ACC112 (cell line): ENCODE results near the gene ATP5F1E.

Source experiments
- H2AFZ ChIP-seq: fragments of 200-600 bp; sonication (generic); one replicate; pipeline ENCODE4 v1.6.0; 2017; ENCODE audit warnings: antibody characterized with exemption, low read length; ENCODE audit not compliant: unreplicated experiment
- H3K27ac ChIP-seq: fragments of 200-600 bp; sonication (generic); 2 replicates; pipeline ENCODE4 v1.5.1; 2014; ENCODE audit warnings: low read depth, mild to moderate bottlenecking, antibody characterized with exemption, low read length, moderate library complexity
- H3K27me3 ChIP-seq: fragments of 200-600 bp; sonication (generic); 2 replicates; pipeline ENCODE4 v1.6.1; 2014; ENCODE audit warnings: mild to moderate bottlenecking, antibody characterized with exemption, low read length, moderate library complexity, mixed read lengths; ENCODE audit not compliant: insufficient read depth
- H3K36me3 ChIP-seq: fragments of 200-600 bp; sonication (generic); 2 replicates; pipeline ENCODE4 v1.6.1; 2016; ENCODE audit warnings: mild to moderate bottlenecking, antibody characterized with exemption, low read length, moderate library complexity, mixed read lengths; ENCODE audit not compliant: insufficient read depth
- H3K4me1 ChIP-seq: fragments of 200-600 bp; sonication (generic); one replicate; pipeline ENCODE4 v1.6.1; 2016; ENCODE audit warnings: low read length, mixed read lengths; ENCODE audit not compliant: insufficient read depth, unreplicated experiment, control insufficient read depth
- H3K4me3 ChIP-seq: fragments of 200-600 bp; sonication (generic); 2 replicates; pipeline ENCODE4 v1.5.1; 2014; ENCODE audit warnings: mild to moderate bottlenecking, low read depth, low read length
- H3K79me2 ChIP-seq: fragments of 200-600 bp; sonication (generic); one replicate; pipeline ENCODE4 v1.6.0; 2016; ENCODE audit warnings: low read length; ENCODE audit not compliant: control insufficient read depth, unreplicated experiment, insufficient read depth

The ATP5F1E gene

GRCh38 chr20:59032023-59032712 lies at the start of gene ATP5F1E:
ATP5F1E (minus strand) TSS chr20:59032335; CDS start chr20:59032251, 84 bp downstream.
- H3K36me3 ChIP-seq = peaks cover 45% of the 10 kb centered on the region
- H3K27me3 ChIP-seq = no peaks in the 10 kb centered on the region
- peaks cover 44% of the 10 kb centered on the region for H3K4me1 ChIP-seq
- peak within 1 kb of the TSS; percentile 51 for H3K27ac ChIP-seq
- H2AFZ ChIP-seq = peak within 1 kb of the TSS; percentile 55
- peaks cover 58% of the 10 kb centered on the region for H3K79me2 ChIP-seq
- H3K4me3 ChIP-seq = peak within 1 kb of the TSS; percentile 86

- no peaks in the 10 kb centered on the region for H3K4me1 ChIP-seq
- peaks cover 36% of the 10 kb centered on the region for H3K27me3 ChIP-seq
- H3K79me2 ChIP-seq = no peaks in the 10 kb centered on the region
- no peaks in the 10 kb centered on the region for H3K36me3 ChIP-seq
- H3K27ac ChIP-seq = no peak overlapping the region
- no peak overlapping the region for H3K4me3 ChIP-seq
- H2AFZ ChIP-seq = no peak overlapping the region
These were observed 48.9 kb upstream of the ATP5F1E start for GRCh38 chr20:59081036-59081435.

DNA sequence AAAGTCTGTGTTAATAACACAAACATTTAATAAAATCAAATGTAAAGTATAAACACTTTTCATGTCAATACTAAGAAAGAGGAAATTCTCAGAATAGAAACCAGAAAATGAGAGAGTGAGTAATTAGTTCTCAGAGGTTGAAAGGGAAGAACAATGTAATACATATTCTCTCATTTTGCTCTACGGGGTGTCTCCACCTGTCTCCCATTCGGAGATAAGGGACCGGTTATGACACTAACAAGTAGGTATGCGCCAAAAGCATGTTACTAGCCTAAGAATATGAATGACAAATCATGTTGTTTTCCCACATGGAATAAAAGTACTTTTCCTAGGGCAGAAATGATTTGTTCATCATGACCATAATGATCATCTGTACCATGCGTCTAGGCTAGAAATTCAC lies 46.1 kb upstream of the ATP5F1E start:
- H3K36me3 ChIP-seq = no peaks in the 10 kb centered on the region
- no peak overlapping the region for H3K27ac ChIP-seq
- H3K79me2 ChIP-seq = no peaks in the 10 kb centered on the region
- H2AFZ ChIP-seq = no peak overlapping the region
- H3K27me3 ChIP-seq = peaks cover 53% of the 10 kb centered on the region
- H3K4me1 ChIP-seq = no peaks in the 10 kb centered on the region
- H3K4me3 ChIP-seq = no peak overlapping the region

GRCh38 chr20:59077705-59078104 lies 45.6 kb upstream of the ATP5F1E start:
- Histone ChIP-seq H3K27ac (no peak overlapping the region), H3K27me3 (peaks cover 58% of the 10 kb centered on the region), H3K36me3 (no peaks in the 10 kb centered on the region), H3K4me1 (no peaks in the 10 kb centered on the region), H3K79me2 (no peaks in the 10 kb centered on the region), H3K4me3 (no peak overlapping the region), H2AFZ (no peak overlapping the region)

DNA sequence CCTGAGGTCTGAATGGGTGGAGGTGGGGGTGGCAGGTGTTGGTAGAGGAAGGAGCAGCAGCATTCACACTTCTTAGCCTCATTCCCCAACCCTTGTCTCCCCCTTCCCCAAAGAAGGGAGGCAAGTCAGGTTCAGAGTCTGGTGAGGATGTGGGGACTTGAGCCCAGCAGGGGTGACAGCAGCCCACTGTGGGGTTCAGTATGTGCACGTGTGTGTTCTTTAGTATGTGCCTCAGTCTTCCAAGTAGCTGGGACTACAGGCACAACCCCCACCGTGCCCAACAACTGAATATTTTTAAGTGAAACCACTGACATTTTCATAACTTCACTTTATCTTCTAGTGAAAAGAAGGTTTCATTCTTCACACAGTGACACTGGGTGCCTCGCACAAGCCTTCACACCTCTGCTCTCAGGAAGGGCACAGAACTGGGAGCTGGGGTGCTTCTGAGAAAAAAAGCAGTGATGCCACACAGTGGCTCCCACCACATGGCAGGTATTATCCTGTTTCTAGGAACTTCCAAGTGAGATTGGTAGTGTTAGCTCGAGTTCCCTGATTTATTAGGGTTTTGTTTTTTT lies 43.9 kb upstream of the ATP5F1E start:
- Histone ChIP-seq H3K27me3 (peaks cover 68% of the 10 kb centered on the region), H3K27ac (no peak overlapping the region), H2AFZ (no peak overlapping the region), H3K4me3 (no peak overlapping the region), H3K4me1 (no peaks in the 10 kb centered on the region), H3K36me3 (no peaks in the 10 kb centered on the region), H3K79me2 (no peaks in the 10 kb centered on the region)

- H3K27me3 ChIP-seq = peaks cover 80% of the 10 kb centered on the region
- H3K79me2 ChIP-seq = no peaks in the 10 kb centered on the region
- no peak overlapping the region for H2AFZ ChIP-seq
- H3K4me1 ChIP-seq = no peaks in the 10 kb centered on the region
- no peaks in the 10 kb centered on the region for H3K36me3 ChIP-seq
- H3K4me3 ChIP-seq = no peak overlapping the region
- H3K27ac ChIP-seq = no peak overlapping the region
These were observed 42.3 kb upstream of the ATP5F1E start for GRCh38 chr20:59074456-59074855.

DNA sequence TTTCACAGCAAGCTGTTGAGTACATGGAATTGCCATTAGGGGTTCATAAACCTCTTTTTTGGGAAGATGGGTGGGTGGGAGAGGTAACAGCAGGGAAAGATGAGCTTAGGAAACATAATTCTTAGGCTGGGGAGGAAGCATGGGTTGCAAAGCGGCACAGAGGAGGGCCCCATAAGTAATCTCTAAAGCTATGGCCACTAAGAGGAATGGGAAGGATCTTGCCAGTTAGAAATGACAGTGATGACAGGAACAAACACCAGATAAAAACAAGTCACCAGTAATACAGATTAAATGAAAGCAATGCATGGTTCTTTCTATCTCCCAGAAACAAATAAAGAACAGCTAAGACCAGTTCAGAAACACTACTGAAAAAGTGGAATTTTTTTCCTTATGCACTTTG lies 41.4 kb upstream of the ATP5F1E start:
- Histone ChIP-seq H3K4me3 (no peak overlapping the region), H3K27ac (no peak overlapping the region), H3K4me1 (no peaks in the 10 kb centered on the region), H3K27me3 (peaks cover 82% of the 10 kb centered on the region), H2AFZ (no peak overlapping the region), H3K79me2 (no peaks in the 10 kb centered on the region), H3K36me3 (no peaks in the 10 kb centered on the region)

GRCh38 chr20:59071216-59071615 lies 39.1 kb upstream of the ATP5F1E start:
- Histone ChIP-seq H3K27ac (no peak overlapping the region), H3K36me3 (no peaks in the 10 kb centered on the region), H3K27me3 (peaks cover 71% of the 10 kb centered on the region), H3K4me3 (no peak overlapping the region), H3K79me2 (no peaks in the 10 kb centered on the region), H3K4me1 (no peaks in the 10 kb centered on the region), H2AFZ (no peak overlapping the region)

DNA sequence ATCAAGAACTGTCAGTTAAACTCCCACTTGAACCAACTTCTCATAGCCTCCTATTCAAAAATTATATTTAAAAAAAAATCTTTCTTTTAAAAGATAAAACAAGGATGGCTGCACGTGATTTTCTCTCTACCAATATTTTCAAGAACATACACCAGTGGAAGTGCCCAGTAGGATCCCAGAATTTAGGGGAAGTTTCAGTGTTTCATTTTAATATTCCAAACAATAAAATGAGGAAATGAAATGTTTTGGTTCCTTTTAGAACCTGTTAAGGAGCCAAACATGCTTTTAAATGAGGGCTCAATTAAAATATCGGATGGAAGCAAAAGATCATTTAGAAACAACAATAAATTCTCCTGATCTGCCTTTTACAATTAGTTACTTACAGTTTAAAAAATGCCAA lies 36.9 kb upstream of the ATP5F1E start:
- H3K27ac ChIP-seq = no peak overlapping the region
- no peak overlapping the region for H2AFZ ChIP-seq
- H3K4me3 ChIP-seq = no peak overlapping the region
- H3K36me3 ChIP-seq = no peaks in the 10 kb centered on the region
- no peaks in the 10 kb centered on the region for H3K79me2 ChIP-seq
- H3K4me1 ChIP-seq = peaks cover 4% of the 10 kb centered on the region
- peaks cover 54% of the 10 kb centered on the region for H3K27me3 ChIP-seq

DNA sequence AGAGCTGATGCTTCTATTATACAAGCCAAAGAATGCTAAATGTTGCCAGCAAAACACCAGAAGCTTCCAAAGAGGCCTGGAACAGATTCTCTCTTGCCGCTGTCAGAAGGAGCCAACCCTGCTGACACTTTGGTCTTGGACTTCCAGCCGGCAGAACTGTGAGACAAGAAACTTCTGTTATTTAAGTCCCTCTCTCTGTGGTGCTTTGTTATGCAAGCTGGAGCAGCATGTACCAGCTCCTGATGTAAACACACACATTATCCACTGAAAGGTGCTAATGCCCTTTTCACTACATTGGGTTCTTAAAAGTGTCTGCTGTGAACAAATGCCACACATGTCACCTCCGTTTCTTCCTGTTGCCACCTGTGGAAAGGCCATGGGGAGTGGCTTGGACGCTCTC lies 36.4 kb upstream of the ATP5F1E start:
- no peaks in the 10 kb centered on the region for H3K36me3 ChIP-seq
- H3K27ac ChIP-seq = no peak overlapping the region
- H2AFZ ChIP-seq = no peak overlapping the region
- peaks cover 49% of the 10 kb centered on the region for H3K27me3 ChIP-seq
- no peak overlapping the region for H3K4me3 ChIP-seq
- H3K4me1 ChIP-seq = peaks cover 9% of the 10 kb centered on the region
- H3K79me2 ChIP-seq = no peaks in the 10 kb centered on the region

DNA sequence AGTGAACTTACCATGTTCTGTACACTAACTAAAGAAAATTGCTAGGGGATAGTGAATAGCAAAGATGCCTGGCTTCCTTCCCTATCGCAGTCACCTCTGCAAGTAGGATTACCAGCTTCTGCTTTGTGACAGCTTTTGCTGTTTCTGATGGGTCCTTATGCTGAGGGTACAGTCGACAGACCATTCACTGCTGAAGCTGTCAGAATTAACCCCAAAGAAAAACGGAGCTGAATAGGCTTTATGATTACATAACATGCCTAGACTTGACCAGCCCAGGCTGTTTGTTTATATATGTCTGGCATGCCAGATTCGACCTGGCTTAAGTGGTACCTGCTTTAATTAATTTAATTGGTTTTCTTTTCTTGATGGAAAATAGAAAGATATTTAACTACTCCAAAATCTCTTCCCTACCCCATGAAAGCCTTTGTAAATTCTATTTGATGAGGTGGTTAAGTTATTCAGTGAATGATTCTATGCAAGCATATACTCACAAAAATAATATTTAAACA lies 32.1 kb upstream of the ATP5F1E start:
- Histone ChIP-seq H3K4me1 (peaks cover 14% of the 10 kb centered on the region), H3K4me3 (peak overlapping the region; percentile 55), H3K27me3 (peaks cover 18% of the 10 kb centered on the region), H3K36me3 (no peaks in the 10 kb centered on the region), H3K79me2 (no peaks in the 10 kb centered on the region), H3K27ac (no peak overlapping the region), H2AFZ (peak overlapping the region; percentile 70)
